ENCODE data around the gene TANGO6. TPM values are rescaled to one million over a fixed set of nuclear protein-coding genes. Genes with fewer than 3 reads are reported as not detected.

Gene TANGO6
- total and polyA plus RNA-seq, 9 donors, result 4.7 to 27.8 (median 15.5) TPM

GRCh38 chr16:68883685-68884084 lies 40.4 kb downstream of the TANGO6 start:
- H3K9me3 ChIP-seq, result no peaks in the 10 kb centered on the region
- intact Hi-C loops (cut with DNase I), result loop anchor here in 1 of 4 donors (10.0 kb wide), 1 partner anchor 891 kb away; no protein-coding TSS in a partner anchor
- H3K27ac ChIP-seq, result no peak overlapping the region
- H3K36me3 ChIP-seq, result no peaks in the 10 kb centered on the region
- no peak for DNase-seq
- H3K27me3 ChIP-seq, result no peaks in the 10 kb centered on the region
- H3K4me3 ChIP-seq, result no peak overlapping the region
- H3K4me1 ChIP-seq (ENCODE audit: insufficient read depth), result peaks cover 6% of the 10 kb centered on the region
- TF ChIP-seq POLR2A (IDR thresholded peaks at IDR 0.05) (no peak), EP300 (IDR thresholded peaks at IDR 0.05) (no peak), CTCF (IDR thresholded peaks at IDR 0.05) (no peak)
- 66 to 79% (median 68%) methylated on average over 6 of the region's 6 CpGs for WGBS, 3 donors

- Histone ChIP-seq H3K9me3 (no peaks in the 10 kb centered on the region), H3K4me1 (ENCODE audit: insufficient read depth) (peaks cover 6% of the 10 kb centered on the region), H3K36me3 (no peaks in the 10 kb centered on the region), H3K27me3 (no peaks in the 10 kb centered on the region), H3K4me3 (no peak overlapping the region), H3K27ac (no peak overlapping the region)
- DNase-seq, result no peak
- WGBS, 3 donors, result 28 to 41% (median 36%) methylated on average over 1 of the region's 1 CpG
- intact Hi-C loops (cut with DNase I), result loop anchor here in 1 of 4 donors (10.0 kb wide), 1 partner anchor 890 kb away; no protein-coding TSS in a partner anchor
- TF ChIP-seq EP300 (IDR thresholded peaks at IDR 0.05) (no peak), POLR2A (IDR thresholded peaks at IDR 0.05) (no peak), CTCF (IDR thresholded peaks at IDR 0.05) (no peak)
Measured at GRCh38 chr16:68884401-68884800, 41.1 kb downstream of the TANGO6 start.

- TF ChIP-seq POLR2A (IDR thresholded peaks at IDR 0.05) (no peak), EP300 (IDR thresholded peaks at IDR 0.05) (no peak), CTCF (IDR thresholded peaks at IDR 0.05) (no peak)
- H3K27ac ChIP-seq, result peak overlapping the region in 1 of 2 donors; percentile 12
- H3K4me3 ChIP-seq, result no peak overlapping the region
- H3K4me1 ChIP-seq (ENCODE audit: insufficient read depth), result peaks cover 8% of the 10 kb centered on the region
- intact Hi-C loops (cut with DNase I), result loop anchor here in 1 of 4 donors (10.0 kb wide), 1 partner anchor 890 kb away; no protein-coding TSS in a partner anchor
- WGBS, 3 donors, result 13 to 32% (median 25%) methylated on average over 7 of the region's 7 CpGs
- no peak for DNase-seq
- H3K27me3 ChIP-seq, result no peaks in the 10 kb centered on the region
- H3K9me3 ChIP-seq, result no peaks in the 10 kb centered on the region
- no peaks in the 10 kb centered on the region for H3K36me3 ChIP-seq
Measured at GRCh38 chr16:68884861-68885720, 41.8 kb downstream of the TANGO6 start.

GRCh38 chr16:68887107-68887506 lies 43.8 kb downstream of the TANGO6 start:
- no peaks in the 10 kb centered on the region for H3K27me3 ChIP-seq
- no peak overlapping the region for H3K27ac ChIP-seq
- no peaks in the 10 kb centered on the region for H3K36me3 ChIP-seq
- TF ChIP-seq CTCF (IDR thresholded peaks at IDR 0.05) (no peak), POLR2A (IDR thresholded peaks at IDR 0.05) (no peak), EP300 (IDR thresholded peaks at IDR 0.05) (no peak)
- intact Hi-C loops (cut with DNase I), result loop anchor here in 1 of 4 donors (10.0 kb wide), 1 partner anchor 888 kb away; no protein-coding TSS in a partner anchor
- H3K4me3 ChIP-seq, result no peak overlapping the region
- H3K4me1 ChIP-seq (ENCODE audit: insufficient read depth), result peaks cover 13% of the 10 kb centered on the region
- DNase-seq, result no peak
- H3K9me3 ChIP-seq, result no peaks in the 10 kb centered on the region
- 75 to 91% (median 76%) methylated on average over 1 of the region's 1 CpG for WGBS, 3 donors

Data from ovary (tissue), 9 donors.